Hepatocyte (in vitro differentiated cells): ENCODE measurements around the gene HRH1.

ENCODE experiments used
- EZH2phosphoT487 ChIP-seq: fragments of 200-600 bp; sonication (generic); IDR thresholded peaks from one replicate; pipeline ENCODE4 v1.6.1; 2018; ENCODE audit warnings: antibody characterized with exemption, mild to moderate bottlenecking, low read depth, moderate library complexity; ENCODE audit not compliant: unreplicated experiment, severe bottlenecking
- TF ChIP-seq, protein P1 (sequence below): fragments of 200-600 bp; sonication (generic); IDR thresholded peaks from 2 replicates; pipeline ENCODE4 v1.5.1; 2016; ENCODE audit warnings: antibody characterized with exemption, mild to moderate bottlenecking; ENCODE audit not compliant: poor library complexity

DNA sequence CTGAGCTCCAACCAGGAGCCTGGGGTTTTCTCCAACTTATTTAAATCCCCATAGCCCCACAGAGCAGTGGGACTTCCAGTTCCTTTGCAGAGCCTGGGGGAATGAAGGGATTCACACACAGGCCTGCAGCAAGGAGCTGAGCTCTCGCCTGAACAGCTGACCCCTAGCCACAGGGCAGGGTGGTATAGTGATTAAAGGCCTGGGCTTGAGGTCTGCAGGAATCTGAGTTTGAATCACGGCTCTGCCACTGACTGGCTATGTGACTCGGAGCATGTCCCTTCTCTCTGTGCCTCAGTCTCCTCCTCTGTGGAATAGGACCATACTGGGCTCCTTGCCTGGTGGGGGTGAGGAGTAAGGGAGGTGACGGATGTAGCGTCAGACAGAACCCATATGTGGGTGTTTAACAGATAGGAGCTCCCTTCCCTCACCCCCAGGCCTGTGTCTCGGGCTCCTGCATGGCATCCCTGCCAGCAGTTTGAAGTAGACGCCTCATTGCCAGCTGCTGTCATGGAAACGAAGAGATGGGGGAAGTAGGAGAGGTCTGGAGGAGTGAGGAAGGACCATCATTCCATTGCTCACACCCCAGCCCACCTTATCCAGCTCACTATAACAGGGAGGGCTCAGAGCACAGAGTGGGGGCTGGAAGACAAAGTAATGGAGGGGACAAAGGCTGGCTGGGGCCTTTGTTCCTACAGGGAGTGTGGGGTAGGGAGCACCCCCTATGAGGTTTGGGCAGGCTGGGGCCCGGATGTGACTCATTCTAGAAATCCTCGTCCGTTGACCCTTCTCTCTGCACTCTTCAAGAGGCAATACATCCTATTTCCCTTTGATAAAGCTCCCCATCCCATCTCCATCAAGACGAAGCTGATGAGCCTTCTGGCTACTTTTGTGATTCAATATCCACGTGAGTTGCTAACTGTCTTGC, 14.8 kb downstream of the HRH1 start:
- TF ChIP-seq, protein P1, sequence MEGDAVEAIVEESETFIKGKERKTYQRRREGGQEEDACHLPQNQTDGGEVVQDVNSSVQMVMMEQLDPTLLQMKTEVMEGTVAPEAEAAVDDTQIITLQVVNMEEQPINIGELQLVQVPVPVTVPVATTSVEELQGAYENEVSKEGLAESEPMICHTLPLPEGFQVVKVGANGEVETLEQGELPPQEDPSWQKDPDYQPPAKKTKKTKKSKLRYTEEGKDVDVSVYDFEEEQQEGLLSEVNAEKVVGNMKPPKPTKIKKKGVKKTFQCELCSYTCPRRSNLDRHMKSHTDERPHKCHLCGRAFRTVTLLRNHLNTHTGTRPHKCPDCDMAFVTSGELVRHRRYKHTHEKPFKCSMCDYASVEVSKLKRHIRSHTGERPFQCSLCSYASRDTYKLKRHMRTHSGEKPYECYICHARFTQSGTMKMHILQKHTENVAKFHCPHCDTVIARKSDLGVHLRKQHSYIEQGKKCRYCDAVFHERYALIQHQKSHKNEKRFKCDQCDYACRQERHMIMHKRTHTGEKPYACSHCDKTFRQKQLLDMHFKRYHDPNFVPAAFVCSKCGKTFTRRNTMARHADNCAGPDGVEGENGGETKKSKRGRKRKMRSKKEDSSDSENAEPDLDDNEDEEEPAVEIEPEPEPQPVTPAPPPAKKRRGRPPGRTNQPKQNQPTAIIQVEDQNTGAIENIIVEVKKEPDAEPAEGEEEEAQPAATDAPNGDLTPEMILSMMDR: no peak
- TF ChIP-seq EZH2phosphoT487: no peak
